HL-60/S4 treated with phorbol 12-myristate 13-acetate at 8.2 ng/mL for 4 days and 3 days (cell line): ENCODE results near the gene SMG6.

Experiments
- in situ Hi-C: fragments of 300-500 bp; cut with MboI; formaldehyde crosslinking; loops from 2 replicates; pipeline ENCODE4 v1.15.0; 2022; ENCODE audit warnings: low sequenced_read_pairs

SMG6 gene

DNA sequence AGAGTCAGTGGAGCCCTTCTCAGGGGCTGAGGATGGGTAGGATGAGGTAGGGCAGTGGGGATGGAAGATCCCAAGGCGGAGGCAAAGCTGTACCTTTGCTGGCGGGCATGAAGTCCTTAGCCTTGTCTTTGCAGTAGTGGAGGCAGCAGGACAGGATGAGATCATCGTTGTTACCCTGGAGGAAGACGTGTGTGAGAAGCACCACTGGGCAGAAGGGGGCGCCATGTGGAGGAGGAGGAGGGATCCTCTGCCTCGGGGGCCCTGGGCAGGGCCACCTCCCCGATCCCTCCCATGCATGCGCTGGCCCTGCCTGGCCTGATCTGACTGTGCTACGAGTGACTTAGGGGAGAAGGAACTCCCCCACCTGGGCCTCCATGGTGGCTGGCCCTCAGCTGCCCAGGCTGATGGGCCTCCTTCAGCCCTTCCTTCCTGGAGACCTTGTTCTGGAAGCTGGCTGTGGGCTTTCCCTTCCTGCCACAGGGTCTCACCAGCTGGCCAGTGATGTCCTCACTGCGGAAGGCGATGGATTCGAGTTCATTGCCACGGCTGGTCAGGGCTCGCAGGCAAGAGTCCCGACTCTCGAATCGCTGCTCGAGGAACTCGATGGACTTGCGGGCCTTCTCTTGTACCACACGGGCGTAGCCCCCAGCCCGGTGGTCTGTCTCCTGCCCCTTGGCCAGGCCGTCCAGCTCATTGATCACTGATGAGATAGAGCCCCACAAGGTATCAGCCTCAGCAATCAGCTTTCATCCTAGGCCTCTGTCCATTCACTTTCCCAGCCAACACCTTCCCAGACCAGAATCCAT is 238.4 kb downstream of the SMG6 start:
- in situ Hi-C loops: loop anchor here (25.0 kb wide), 1 partner anchor 172 kb away; no protein-coding TSS in a partner anchor

DNA sequence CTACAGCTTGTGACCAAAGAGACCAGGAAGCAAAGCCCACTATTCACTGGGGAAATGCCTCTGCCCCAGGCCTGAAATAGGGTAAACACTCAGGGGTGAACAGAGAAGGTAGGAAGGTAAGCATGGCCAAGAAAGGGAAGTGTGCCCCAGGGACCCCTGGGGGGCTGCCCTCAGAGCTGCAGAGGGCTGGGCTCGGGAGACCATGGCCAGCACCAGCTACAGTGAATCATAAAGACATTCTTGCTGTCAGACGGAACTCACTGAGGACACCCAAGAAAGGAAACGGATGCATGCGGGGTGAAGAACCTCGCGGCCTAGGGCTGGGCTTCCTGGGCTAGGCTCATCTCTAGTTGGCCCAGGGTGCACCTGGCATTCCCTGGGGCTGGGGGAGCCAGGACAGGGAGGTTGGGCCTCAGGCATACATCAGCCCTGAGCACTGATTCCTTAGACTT is 239.0 kb downstream of the SMG6 start:
- in situ Hi-C loops: loop anchor here (25.0 kb wide), 1 partner anchor 173 kb away; no protein-coding TSS in a partner anchor

DNA sequence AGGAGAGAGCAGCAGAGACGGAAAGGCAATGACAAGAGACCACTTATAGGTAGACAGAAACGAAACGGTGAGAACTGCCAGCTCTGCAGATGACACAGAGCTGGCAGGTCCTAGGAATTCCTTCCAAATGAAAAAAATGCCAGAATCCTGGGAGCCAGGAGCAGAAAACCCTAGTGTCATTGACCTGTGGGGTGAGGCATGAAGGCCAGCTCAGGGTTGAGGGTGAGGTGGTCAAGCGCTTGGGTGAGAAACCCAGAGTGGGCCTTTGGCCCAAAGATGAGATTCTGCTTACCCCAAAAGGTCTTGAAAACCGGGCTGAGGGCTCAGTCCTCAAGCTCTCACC is 239.5 kb downstream of the SMG6 start:
- in situ Hi-C loops: loop anchor here (25.0 kb wide), 1 partner anchor 173 kb away; no protein-coding TSS in a partner anchor

DNA sequence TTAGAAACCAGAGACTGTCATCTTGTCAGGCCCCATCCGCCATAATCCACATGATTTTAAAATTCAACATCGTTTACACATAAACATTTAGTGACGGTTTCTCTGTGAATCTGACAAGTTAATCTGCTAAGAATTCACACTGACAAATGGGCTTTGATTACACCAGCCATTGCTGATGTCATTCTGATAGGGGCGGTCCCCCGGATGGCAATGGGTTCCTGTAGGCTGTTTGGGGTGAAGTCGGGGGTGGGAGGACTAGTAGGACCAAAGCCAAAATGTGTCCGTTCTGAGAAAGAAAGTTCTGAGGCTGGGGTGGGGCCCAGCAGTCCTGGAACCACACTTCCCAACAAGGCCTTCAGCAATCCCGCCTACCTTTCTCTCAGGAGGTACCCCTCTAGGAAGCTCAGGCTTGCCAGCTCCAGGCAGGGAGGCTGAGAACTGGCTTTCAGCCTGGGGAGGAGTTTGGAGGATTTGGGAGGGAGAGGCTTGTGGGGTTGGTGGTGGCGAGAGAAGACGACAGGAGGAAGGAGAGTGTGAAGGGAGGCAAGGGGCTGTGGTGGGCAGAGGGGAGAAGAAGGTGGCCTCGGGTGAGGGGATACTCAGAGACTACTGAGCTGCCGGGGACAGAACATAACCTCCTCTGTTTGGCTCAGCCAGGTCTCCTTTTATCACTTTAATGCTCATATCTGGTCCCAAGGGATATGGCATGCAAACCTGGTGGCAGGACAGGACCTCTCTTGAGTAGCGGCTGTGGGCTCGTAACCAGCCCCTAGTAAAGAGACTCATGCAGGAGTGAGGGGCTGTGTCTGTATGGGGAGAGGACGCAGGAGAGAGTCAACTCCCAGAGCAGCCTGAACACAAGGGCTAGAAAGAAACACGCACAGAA is 240.1 kb downstream of the SMG6 start:
- in situ Hi-C loops: loop anchor here (25.0 kb wide), 1 partner anchor 174 kb away; no protein-coding TSS in a partner anchor

DNA sequence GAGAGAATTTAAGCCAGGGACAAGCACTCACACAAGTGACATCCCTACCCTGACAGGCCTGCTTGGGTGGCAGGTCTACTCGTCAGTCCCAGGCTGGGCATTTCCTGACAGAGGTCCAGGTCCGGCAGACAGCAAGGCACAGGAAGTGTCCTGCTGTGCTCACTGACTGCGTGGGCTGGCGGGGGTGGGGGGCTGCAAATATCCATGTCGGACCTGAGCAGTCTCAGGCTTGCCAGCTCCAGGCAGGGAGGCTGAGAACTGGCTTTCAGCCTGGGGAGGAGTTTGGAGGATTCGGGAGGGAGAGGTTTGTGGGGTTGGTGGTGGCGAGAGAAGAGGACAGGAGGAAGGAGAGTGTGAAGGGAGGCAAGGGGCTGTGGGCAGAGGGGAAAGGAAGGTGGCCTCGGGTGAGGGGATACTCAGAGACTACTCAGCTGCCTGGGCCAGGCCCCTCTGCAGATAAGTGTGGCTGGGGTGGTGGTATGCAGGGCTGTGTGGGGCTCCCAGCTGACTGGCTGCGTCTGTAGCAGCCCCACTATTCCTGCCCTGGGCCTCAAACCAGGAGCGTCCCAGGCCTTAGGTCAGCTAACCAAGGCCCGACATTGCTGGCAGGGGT is 240.9 kb downstream of the SMG6 start:
- in situ Hi-C loops: loop anchor here (25.0 kb wide), 1 partner anchor 175 kb away; no protein-coding TSS in a partner anchor

DNA sequence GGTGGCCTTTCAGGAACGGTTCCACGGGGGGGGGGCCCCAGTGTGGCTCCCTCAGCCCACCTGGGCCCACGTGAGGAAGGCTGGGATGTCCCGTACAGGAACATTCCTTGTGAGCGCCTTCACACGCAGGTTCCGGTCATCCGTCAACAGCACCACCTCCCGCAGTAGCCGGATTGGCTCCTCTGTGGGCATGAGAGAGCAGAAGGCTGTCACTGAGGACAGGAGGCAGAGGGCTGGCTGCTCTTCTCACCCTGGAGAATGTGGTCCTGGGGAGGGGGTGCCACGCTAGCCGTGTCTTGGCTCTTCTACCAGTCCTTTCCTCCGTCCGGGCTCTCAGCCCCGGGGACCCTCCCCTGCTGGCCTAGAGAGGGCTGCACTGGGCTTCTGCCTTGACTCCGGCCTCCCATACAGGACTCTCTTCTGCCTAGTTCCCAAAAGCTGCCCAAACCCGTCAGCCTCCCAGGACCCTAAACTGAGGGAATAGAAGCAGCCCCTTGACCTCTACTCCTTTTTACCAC is 242.1 kb downstream of the SMG6 start:
- in situ Hi-C loops: loop anchor here (25.0 kb wide), 1 partner anchor 176 kb away; no protein-coding TSS in a partner anchor

DNA sequence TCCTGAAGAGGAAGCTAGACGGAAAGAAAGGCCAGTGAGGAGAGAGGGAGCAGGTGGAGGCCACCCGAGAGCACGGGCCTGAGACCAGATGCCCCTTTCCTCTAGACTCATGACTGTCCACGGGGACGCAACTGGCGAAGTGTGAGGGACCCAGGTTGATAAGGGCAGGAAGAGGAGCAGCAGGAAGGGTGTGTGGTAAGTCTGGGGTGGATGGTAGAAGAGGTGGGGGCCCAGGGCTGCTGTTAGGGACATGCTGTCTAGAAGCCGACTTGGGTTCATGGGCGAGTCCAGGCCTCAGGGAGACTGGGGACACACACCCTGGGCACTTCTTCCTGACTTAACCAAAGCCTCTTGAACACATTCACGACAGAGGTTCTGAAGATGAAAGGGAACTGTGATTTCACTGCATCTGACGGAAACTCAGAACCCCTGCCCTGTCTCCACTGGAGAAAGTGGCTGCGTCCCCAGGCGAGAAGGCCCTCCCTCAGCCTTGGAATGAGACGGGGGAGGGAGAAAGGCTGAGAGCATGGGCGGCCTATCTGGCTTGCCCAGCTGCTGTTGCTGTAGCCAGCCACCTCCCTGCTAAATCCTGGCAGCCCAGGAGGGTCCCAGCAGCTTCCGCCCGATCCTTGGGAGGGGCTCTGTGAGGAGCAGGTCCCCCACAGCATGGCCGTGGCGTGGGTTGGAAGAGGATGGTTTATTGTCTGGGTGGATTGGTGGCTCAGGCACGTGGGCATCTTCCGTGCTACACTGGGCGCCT is 242.7 kb downstream of the SMG6 start:
- in situ Hi-C loops: loop anchor here (25.0 kb wide), 1 partner anchor 176 kb away; no protein-coding TSS in a partner anchor

DNA sequence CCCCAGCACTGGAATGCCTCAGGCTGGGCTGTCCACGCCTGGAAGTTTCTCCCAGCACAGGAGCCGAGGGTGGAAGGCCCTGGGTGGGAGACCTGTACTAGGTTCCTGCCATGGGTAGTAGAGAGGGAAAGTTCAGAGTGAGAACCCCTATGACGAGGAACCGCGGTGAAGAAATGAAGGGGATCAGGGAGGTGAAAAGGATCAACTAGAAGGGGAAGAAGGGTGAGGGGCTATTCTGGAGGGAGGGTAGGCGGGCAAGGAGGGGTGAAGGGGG is 243.3 kb downstream of the SMG6 start:
- in situ Hi-C loops: loop anchor here (25.0 kb wide), 1 partner anchor 177 kb away; no protein-coding TSS in a partner anchor

DNA sequence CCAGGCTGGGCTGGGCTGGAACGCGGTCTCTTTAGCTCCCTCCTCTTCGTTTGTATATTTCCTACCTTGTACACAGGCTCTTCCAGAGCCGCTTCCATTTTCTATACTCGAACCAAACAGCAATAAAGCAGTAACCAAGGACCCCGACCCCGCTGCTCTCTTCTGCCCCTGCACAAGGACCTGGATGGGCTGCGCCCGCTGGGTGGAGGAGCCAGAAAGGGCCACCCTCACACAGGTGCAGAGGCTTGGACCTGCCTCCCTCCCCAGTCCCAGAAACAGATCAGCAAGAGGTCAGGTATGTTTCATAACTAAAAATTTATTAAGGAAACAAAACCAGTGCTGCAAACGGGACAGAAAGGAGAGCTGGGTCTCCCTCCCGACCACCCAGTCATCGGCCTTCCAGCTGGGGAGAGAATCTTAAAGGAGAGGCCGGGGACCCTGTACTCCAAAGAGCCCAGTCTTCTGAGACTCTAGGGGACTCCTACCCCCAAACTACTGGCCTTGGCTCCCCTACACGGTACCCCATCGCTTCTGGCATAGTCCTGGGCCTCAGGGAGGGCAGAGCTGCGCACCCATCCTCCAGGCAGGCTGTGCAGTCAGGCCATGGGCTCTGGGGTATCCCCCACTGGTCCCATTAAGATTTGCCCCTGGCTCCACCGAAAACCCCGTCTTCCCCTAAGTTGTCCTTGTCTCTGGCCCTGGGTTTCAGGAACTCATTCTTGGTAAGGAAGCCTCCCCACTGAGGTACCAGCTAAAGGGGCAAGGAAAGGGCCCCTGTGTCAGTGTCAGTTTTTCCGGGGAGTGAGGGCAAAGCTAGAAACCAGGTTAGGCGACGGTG is 243.8 kb downstream of the SMG6 start:
- in situ Hi-C loops: loop anchor here (25.0 kb wide), 1 partner anchor 178 kb away; no protein-coding TSS in a partner anchor

DNA sequence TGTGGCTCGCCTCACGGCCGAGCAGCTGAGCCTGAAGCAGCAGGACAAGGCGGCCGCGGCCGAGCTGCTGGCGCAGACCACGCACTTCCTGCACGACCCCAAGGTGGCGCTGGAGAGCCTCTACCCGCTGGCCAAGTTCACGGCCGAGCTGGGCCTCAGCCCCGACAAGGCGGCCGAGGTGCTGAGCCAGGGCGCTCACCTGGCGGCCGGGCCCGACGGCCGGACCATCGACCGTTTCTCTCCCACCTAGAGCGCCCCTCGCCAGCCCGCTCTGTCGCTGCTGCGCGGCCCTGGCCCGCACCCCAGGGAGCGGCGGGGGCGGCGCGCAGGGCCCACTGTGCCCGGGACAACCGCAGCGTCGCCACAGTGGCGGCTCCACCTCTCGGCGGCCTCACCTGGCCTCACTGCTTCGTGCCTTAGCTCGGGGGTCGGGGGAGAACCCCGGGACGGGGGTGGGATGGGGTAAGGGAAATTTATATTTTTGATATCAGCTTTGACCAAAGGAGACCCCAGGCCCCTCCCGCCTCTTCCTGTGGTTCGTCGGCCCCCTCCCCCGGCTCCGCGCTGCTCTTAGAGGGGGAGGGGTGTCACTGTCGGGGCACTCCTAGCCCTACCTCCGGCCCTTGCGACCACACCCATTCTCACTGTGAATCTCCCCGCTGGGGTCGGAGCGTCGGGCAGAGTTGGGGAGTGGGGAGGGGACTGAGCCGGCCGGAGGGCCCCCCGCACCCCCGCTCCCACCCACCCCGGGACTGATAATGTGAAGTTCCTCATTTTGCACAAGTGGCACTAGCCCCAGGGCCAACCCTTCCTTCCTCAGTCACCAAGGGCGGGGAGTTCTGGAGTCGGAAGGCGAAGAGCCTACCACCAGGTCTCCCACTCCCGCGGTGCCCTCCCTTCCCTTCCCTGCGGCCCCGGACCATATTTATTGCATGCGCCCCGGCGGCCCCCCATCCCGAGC is 244.7 kb downstream of the SMG6 start:
- in situ Hi-C loops: loop anchor here (25.0 kb wide), 1 partner anchor 178 kb away; no protein-coding TSS in a partner anchor

DNA sequence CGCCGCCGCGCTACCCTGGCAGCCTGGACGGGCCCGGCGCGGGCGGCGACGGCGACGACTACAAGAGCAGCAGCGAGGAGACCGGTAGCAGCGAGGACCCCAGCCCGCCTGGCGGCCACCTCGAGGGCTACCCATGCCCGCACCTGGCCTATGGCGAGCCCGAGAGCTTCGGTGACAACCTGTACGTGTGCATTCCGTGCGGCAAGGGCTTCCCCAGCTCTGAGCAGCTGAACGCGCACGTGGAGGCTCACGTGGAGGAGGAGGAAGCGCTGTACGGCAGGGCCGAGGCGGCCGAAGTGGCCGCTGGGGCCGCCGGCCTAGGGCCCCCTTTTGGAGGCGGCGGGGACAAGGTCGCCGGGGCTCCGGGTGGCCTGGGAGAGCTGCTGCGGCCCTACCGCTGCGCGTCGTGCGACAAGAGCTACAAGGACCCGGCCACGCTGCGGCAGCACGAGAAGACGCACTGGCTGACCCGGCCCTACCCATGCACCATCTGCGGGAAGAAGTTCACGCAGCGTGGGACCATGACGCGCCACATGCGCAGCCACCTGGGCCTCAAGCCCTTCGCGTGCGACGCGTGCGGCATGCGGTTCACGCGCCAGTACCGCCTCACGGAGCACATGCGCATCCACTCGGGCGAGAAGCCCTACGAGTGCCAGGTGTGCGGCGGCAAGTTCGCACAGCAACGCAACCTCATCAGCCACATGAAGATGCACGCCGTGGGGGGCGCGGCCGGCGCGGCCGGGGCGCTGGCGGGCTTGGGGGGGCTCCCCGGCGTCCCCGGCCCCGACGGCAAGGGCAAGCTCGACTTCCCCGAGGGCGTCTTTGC is 245.6 kb downstream of the SMG6 start:
- in situ Hi-C loops: loop anchor here (25.0 kb wide), 1 partner anchor 179 kb away; no protein-coding TSS in a partner anchor

DNA sequence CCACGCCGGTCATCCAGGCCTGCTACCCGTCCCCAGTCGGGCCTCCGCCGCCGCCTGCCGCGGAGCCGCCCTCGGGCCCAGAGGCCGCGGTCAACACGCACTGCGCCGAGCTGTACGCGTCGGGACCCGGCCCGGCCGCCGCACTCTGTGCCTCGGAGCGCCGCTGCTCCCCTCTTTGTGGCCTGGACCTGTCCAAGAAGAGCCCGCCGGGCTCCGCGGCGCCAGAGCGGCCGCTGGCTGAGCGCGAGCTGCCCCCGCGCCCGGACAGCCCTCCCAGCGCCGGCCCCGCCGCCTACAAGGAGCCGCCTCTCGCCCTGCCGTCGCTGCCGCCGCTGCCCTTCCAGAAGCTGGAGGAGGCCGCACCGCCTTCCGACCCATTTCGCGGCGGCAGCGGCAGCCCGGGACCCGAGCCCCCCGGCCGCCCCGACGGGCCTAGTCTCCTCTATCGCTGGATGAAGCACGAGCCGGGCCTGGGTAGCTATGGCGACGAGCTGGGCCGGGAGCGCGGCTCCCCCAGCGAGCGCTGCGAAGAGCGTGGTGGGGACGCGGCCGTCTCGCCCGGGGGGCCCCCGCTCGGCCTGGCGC is 246.3 kb downstream of the SMG6 start:
- in situ Hi-C loops: loop anchor here (25.0 kb wide), 1 partner anchor 180 kb away; no protein-coding TSS in a partner anchor

DNA sequence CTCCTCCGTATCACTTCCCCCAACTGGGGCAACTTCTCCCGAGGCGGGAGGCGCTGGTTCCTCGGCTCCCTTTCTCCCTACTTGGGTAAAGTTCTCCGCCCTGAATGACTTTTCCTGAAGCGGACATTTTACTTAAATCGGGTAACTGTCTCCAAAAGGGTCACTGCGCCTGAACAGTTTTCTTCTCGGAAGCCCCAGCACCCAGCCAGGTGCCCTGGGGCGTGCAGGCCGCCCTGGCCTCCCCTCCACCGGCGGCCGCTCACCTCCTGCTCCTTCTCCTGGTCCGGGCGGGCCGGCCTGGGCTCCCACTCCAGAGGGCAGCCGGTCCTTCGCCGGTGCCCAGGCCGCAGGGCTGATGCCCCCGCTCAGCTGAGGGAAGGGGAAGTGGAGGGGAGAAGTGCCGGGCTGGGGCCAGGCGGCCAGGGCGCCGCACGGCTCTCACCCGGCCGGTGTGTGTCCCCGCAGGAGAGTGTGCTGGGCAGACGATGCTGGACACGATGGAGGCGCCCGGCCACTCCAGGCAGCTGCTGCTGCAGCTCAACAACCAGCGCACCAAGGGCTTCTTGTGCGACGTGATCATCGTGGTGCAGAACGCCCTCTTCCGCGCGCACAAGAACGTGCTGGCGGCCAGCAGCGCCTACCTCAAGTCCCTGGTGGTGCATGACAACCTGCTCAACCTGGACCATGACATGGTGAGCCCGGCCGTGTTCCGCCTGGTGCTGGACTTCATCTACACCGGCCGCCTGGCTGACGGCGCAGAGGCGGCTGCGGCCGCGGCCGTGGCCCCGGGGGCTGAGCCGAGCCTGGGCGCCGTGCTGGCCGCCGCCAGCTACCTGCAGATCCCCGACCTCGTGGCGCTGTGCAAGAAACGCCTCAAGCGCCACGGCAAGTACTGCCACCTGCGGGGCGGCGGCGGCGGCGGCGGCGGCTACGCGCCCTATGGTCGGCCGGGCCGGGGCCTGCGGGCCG is 247.1 kb downstream of the SMG6 start:
- in situ Hi-C loops: loop anchor here (25.0 kb wide), 1 partner anchor 181 kb away; no protein-coding TSS in a partner anchor

DNA sequence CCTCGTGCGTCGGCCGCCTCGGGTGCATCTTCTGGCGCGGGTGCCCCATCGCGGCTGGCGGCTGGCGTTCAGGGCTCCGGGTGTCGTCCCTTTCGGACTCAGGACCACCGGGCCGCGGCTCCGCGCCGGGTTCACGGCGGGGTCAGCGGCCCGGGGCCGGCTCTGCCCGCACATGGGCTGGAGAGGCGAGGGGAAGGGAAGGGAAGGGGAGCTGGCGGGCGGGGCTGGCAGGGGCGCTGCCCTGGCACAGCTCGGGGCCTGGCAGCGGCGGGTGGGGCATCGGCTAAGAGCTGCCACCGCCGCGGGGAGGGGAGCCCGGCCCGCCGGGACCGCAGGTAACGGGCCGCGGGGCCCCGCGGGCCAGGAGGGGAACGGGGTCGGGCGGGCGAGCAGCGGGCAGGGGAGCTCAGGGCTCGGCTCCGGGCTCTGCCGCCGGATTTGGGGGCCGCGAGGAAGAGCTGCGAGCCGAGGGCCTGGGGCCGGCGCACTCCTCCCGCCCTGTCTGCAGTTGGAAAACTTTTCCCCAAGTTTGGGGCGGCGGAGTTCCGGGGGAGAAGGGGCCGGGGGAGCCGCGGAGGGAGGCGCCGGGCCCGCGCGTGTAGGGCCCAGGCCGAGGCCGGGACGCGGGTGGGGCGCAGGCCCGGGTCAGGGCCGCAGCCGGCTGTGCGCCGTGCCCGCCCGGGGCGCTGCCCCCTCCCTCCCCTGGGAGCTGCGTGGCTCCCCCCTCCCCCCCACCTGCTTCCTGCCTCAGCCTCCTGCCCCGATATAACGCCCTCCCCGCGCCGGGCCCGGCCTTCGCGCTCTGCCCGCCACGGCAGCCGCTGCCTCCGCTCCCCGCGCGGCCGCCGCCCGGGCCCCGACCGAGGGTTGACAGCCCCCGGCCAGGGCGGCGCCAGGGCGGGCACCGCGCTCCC is 248.0 kb downstream of the SMG6 start:
- in situ Hi-C loops: loop anchor here (25.0 kb wide), 1 partner anchor 182 kb away; no protein-coding TSS in a partner anchor
